Type B pancreatic cell (in vitro differentiated cells): Measurements from ENCODE around the gene XXYLT1. TPM values are rescaled to one million over a fixed set of nuclear protein-coding genes. Genes with fewer than 3 reads are reported as not detected.

Experiments
- DNase-seq: peaks from one replicate; pipeline ENCODE4 v3.0.0; 2021; ENCODE audit warnings: mixed read lengths; ENCODE audit not compliant: unreplicated experiment; ENCODE audit errors: extremely low spot score
- H3K27ac Mint-ChIP-seq: 2 replicates; pipeline ENCODE4 v1.8.0; 2021; ENCODE audit warnings: mild to moderate bottlenecking, mixed read lengths
- H3K27me3 Mint-ChIP-seq: 2 replicates; pipeline ENCODE4 v1.8.0; 2021; ENCODE audit warnings: mixed read lengths
- H3K36me3 Mint-ChIP-seq: 2 replicates; pipeline ENCODE4 v1.8.0; 2021; ENCODE audit warnings: mixed read lengths
- H3K4me1 Mint-ChIP-seq: one replicate; pipeline ENCODE4 v1.8.0; 2021; ENCODE audit warnings: mixed read lengths; ENCODE audit not compliant: unreplicated experiment
- H3K4me3 Mint-ChIP-seq: 2 replicates; pipeline ENCODE4 v1.8.0; 2021; ENCODE audit warnings: mild to moderate bottlenecking, mixed read lengths
- H3K9me3 Mint-ChIP-seq: 2 replicates; pipeline ENCODE4 v1.8.0; 2021; ENCODE audit warnings: mixed read lengths
- CTCF ChIP-seq: fragments of 200-600 bp; sonication (generic); conservative IDR thresholded peaks from 2 replicates; pipeline ENCODE4 v1.5.0; 2021; ENCODE audit warnings: antibody characterized with exemption, mild to moderate bottlenecking
- total RNA-seq: library from RNA; stranded (reverse); gene quantifications from 2 replicates; pipeline ENCODE4 v1.2.1, GENCODE V29; 2021; ENCODE audit warnings: low replicate concordance

The XXYLT1 gene
- total RNA-seq, 1 donor from 2014 or later: 27.0 TPM

GRCh38 chr3:195146131-195146530 is 124.8 kb downstream of the XXYLT1 start:
- H3K36me3 Mint-ChIP-seq: peaks cover 14% of the 10 kb centered on the region
- H3K4me1 Mint-ChIP-seq: peaks cover 37% of the 10 kb centered on the region
- H3K27me3 Mint-ChIP-seq: no peaks in the 10 kb centered on the region
- peaks cover 6% of the 10 kb centered on the region for H3K9me3 Mint-ChIP-seq
- no peak overlapping the region for H3K4me3 Mint-ChIP-seq
- no peak for TF ChIP-seq CTCF
- no peak for DNase-seq
- H3K27ac Mint-ChIP-seq: no peak overlapping the region

- Mint-ChIP-seq H3K4me3 (no peak overlapping the region), H3K27ac (no peak overlapping the region), H3K27me3 (no peaks in the 10 kb centered on the region), H3K9me3 (peaks cover 9% of the 10 kb centered on the region), H3K36me3 (peaks cover 18% of the 10 kb centered on the region), H3K4me1 (peaks cover 31% of the 10 kb centered on the region)
- no peak for TF ChIP-seq CTCF
- DNase-seq: no peak
These were observed 125.4 kb downstream of the XXYLT1 start for GRCh38 chr3:195145579-195145978.

GRCh38 chr3:195143221-195143620 is 127.7 kb downstream of the XXYLT1 start:
- no peaks in the 10 kb centered on the region for H3K27me3 Mint-ChIP-seq
- no peak for DNase-seq
- TF ChIP-seq CTCF: no peak
- peaks cover 13% of the 10 kb centered on the region for H3K9me3 Mint-ChIP-seq
- no peak overlapping the region for H3K4me3 Mint-ChIP-seq
- H3K36me3 Mint-ChIP-seq: peaks cover 22% of the 10 kb centered on the region
- H3K4me1 Mint-ChIP-seq: peaks cover 12% of the 10 kb centered on the region
- no peak overlapping the region for H3K27ac Mint-ChIP-seq

GRCh38 chr3:195142519-195142918 is 128.4 kb downstream of the XXYLT1 start:
- Mint-ChIP-seq H3K27me3 (no peaks in the 10 kb centered on the region), H3K4me3 (no peak overlapping the region), H3K4me1 (peaks cover 8% of the 10 kb centered on the region), H3K36me3 (peaks cover 22% of the 10 kb centered on the region), H3K9me3 (peaks cover 13% of the 10 kb centered on the region), H3K27ac (no peak overlapping the region)
- DNase-seq: no peak
- no peak for TF ChIP-seq CTCF

GRCh38 chr3:195140816-195141793 is 129.9 kb downstream of the XXYLT1 start:
- no peak for TF ChIP-seq CTCF
- H3K4me3 Mint-ChIP-seq: no peak overlapping the region
- H3K27me3 Mint-ChIP-seq: no peaks in the 10 kb centered on the region
- H3K27ac Mint-ChIP-seq: peak overlapping the region; percentile 21
- DNase-seq: no peak
- peaks cover 8% of the 10 kb centered on the region for H3K4me1 Mint-ChIP-seq
- H3K36me3 Mint-ChIP-seq: peaks cover 22% of the 10 kb centered on the region
- peaks cover 13% of the 10 kb centered on the region for H3K9me3 Mint-ChIP-seq
